Activated CD8-positive, alpha-beta memory T cell treated with anti-CD3 and anti-CD28 coated beads, Interleukin-2, amount 10 ng/mL, durations not matched to agents 7 days and 5 days (primary cell): ENCODE data around the gene TOLLIP. TPM values are rescaled to one million over a fixed set of nuclear protein-coding genes. Genes with fewer than 3 reads are reported as not detected.

Experiments
- ATAC-seq: fragments of 150-1000 bp; cut with Tn5 transposase; one replicate; pipeline ENCODE4 v1.10.0; 2021; ENCODE audit warnings: moderate library complexity
- CTCF ChIA-PET: fragments of 350-600 bp; sonication (Branson Sonifier 250); formaldehyde crosslinking; loops from one replicate; lab custom pipeline; 2021; ENCODE audit warnings: antibody characterized with exemption; lab: Charles Lee
- DNase-seq: peaks from one replicate; pipeline ENCODE4 v3.0.0-alpha.2; 2020
- H3K27ac Mint-ChIP-seq: one replicate; pipeline ENCODE4 v1.8.0; 2021; ENCODE audit warnings: mild to moderate bottlenecking, mixed read lengths
- H3K27me3 Mint-ChIP-seq: one replicate; pipeline ENCODE4 v1.8.0; 2021; ENCODE audit warnings: mixed read lengths
- H3K36me3 Mint-ChIP-seq: one replicate; pipeline ENCODE4 v1.8.0; 2021; ENCODE audit warnings: mild to moderate bottlenecking, mixed read lengths
- H3K4me1 Mint-ChIP-seq: one replicate; pipeline ENCODE4 v1.8.0; 2021; ENCODE audit warnings: mixed read lengths
- H3K4me3 Mint-ChIP-seq: one replicate; pipeline ENCODE4 v1.8.0; 2021; ENCODE audit warnings: mild to moderate bottlenecking, moderate library complexity, mixed read lengths
- H3K9me3 Mint-ChIP-seq: one replicate; pipeline ENCODE4 v1.8.0; 2022; ENCODE audit warnings: low read depth, mixed read lengths
- total RNA-seq, 2 experiments: library from RNA; stranded (reverse); gene quantifications; one replicate each; pipeline ENCODE4 v1.2.3, GENCODE V29; 2021

Gene TOLLIP
- total RNA-seq, 2 experiments from 2014 or later = 33.3 to 35.8 TPM

DNA sequence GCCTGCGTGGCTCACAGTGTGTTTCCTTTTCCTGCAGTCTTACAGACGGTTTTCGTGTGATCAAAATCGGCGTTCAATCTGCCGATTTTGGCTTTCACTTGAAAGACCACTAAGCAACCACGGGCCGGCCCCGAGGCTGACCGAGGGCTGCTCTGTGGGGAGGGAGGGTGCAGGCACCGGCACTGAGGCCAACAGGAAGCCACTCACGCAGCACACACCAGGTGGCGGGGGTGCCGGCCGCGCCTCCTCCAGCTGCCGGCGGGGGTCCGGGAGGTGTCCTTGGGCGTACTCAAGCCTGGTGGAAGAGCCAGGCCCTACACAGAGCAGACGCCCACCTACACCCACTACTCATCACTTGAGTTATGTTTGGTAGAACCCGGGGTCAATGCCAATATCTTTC is 14.3 kb downstream of the TOLLIP start:
- Mint-ChIP-seq H3K36me3 (no peaks in the 10 kb centered on the region), H3K9me3 (no peaks in the 10 kb centered on the region), H3K27ac (no peak overlapping the region), H3K4me1 (no peaks in the 10 kb centered on the region), H3K27me3 (no peaks in the 10 kb centered on the region), H3K4me3 (no peak overlapping the region)
- DNase-seq (no peak), ATAC-seq (no peak)
- CTCF ChIA-PET = no interaction called here

DNA sequence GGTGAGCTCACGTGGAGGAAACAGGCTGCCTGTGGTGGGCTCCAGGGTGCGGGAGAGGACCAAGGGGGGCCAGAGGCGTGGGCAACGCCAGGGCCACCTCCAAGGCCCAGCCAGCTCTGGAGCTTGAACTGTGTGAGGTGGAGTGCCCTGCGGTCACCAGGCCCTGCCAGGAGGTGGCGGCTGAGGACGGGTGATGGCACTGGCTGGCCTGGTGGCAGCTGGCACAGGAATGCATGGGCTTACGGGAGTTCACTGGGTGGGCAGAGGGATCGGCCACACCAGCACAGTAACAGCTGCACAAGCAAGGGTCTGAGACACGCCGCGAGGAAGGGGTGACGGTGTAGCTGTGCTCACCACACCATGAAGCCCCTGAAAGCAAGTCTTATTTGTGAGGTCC is 15.8 kb downstream of the TOLLIP start:
- peak; percentile 39 for ATAC-seq
- CTCF ChIA-PET = interaction anchor here (0.8 to 1.8 kb wide), 3 partner anchors 9 to 281 kb away, joined by 3 to 10 read pairs (median 3); partner anchors contain the start of gene TOLLIP
- Mint-ChIP-seq H3K4me3 (no peak overlapping the region), H3K4me1 (no peaks in the 10 kb centered on the region), H3K9me3 (no peaks in the 10 kb centered on the region), H3K27me3 (no peaks in the 10 kb centered on the region), H3K36me3 (peaks cover 4% of the 10 kb centered on the region), H3K27ac (no peak overlapping the region)
- no peak for DNase-seq

DNA sequence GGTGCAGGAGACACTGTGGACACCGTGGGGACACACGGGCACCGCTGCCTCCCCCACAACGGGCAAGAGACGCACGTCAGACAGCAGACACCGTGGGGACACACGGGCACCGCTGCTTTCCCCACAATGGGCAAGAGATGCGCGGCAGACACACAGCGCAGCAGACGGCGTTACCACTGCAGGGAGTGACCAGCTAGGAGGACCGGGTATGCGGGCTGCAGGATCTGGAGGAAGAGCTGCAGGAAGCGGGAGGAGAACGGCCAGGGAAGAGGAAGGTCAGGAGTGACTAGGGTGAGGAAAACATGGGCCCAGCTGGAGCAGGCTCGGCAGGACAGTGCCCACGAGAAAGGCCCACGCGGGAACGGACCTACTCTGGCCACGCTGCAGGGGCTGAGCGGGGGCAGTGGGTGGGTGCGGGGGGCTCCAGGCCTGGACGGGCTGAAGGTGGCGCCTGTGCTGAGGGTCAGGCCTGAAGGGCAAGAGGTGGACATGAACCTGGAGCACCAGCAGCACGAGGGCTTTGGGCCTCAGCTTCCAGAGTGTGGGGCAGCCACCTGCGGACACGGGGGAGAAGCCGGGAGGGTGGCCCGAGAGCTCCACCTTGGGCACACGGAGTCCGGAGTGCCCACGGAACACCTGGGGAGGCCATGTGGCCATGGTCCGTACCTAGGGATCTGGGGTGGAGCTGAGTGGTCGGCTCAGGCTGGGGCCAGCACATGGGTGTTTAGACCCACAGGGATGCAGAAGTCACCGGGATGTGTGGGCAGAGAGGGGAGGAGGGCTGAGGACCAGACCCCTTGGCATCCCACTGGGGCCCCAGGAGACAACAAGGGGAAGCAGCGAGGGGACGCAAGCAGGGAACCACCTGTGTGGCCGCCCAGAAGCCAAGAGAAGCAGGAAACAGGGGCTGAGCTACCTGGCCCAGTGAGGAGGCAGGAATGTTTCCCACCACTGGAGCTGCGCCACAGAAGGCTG is 16.5 kb downstream of the TOLLIP start:
- H3K4me1 Mint-ChIP-seq = no peaks in the 10 kb centered on the region
- H3K27me3 Mint-ChIP-seq = no peaks in the 10 kb centered on the region
- DNase-seq = no peak
- peaks cover 4% of the 10 kb centered on the region for H3K36me3 Mint-ChIP-seq
- ATAC-seq = no peak
- CTCF ChIA-PET = interaction anchor here (0.8 to 1.8 kb wide), 3 partner anchors 9 to 281 kb away, joined by 3 to 10 read pairs (median 3); partner anchors contain the start of gene TOLLIP
- no peaks in the 10 kb centered on the region for H3K9me3 Mint-ChIP-seq
- H3K4me3 Mint-ChIP-seq = no peak overlapping the region
- H3K27ac Mint-ChIP-seq = no peak overlapping the region

DNA sequence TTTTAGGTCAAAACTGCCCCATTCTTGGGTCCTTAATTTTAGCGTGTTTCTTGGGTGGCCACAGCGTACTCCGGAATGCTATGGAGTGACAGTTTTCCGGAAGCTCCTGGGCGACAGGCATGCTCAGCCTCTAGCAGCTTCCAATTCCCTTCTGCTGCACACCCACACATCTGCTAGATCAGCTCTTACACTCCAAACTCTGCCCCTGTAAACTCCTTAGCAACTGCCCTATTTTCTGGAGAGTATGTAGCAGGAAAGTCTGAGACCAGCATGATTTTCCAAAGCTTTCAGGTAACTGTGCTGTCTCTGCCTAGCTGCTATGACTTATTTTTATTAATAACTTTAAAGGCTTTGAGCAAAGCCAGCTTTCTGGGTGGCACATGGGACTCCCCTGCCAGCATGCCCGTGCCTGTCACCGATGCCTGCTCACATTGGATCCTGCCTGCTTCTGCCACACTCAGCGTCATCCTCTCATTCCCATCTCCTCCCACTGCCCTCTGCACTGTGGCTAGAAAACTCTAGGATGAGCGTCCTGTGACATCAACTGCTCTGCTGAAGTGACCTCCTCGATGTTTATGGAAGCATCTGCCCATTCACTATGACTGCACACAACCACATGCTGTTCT is 17.3 kb downstream of the TOLLIP start:
- Mint-ChIP-seq H3K4me3 (no peak overlapping the region), H3K27me3 (no peaks in the 10 kb centered on the region), H3K27ac (no peak overlapping the region), H3K36me3 (peaks cover 4% of the 10 kb centered on the region), H3K4me1 (no peaks in the 10 kb centered on the region), H3K9me3 (no peaks in the 10 kb centered on the region)
- CTCF ChIA-PET = no interaction called here
- DNase-seq = no peak
- no peak for ATAC-seq

DNA sequence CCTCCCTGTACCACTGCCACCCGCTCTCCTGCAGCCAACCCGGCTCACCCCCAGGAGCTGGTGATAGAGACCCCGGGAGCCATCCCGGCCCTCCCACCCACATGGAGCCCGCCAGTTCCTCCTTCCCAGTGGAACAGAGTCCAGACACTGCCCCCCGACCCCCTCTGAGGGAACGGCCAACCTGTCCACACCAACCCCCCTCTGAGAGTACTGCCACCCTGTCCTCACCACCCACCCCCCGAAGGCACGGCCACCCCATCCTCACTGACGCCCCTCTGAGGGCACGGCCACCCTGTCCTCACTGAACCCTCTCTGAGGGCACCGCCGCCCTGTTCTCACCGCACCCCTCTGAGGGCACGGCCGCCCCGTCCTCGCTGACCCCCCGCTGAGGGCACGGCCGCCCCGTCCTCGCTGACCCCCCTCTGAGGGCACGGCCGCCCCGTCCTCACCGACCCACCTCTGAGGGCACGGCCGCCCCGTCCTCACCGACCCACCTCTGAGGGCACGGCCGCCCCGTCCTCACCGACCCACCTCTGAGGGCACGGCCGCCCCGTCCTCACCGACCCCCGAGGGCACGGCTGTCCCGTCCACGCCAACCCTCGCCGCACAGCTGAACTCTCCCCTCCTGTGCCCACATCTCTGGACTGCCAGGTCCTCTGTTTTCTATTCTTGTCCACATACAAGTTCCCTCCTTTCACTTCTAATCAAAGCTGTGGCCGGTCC is 18.0 kb downstream of the TOLLIP start:
- CTCF ChIA-PET = no interaction called here
- Mint-ChIP-seq H3K27ac (no peak overlapping the region), H3K4me3 (no peak overlapping the region), H3K36me3 (peaks cover 4% of the 10 kb centered on the region), H3K9me3 (no peaks in the 10 kb centered on the region), H3K27me3 (no peaks in the 10 kb centered on the region), H3K4me1 (no peaks in the 10 kb centered on the region)
- ATAC-seq (no peak), DNase-seq (no peak)

DNA sequence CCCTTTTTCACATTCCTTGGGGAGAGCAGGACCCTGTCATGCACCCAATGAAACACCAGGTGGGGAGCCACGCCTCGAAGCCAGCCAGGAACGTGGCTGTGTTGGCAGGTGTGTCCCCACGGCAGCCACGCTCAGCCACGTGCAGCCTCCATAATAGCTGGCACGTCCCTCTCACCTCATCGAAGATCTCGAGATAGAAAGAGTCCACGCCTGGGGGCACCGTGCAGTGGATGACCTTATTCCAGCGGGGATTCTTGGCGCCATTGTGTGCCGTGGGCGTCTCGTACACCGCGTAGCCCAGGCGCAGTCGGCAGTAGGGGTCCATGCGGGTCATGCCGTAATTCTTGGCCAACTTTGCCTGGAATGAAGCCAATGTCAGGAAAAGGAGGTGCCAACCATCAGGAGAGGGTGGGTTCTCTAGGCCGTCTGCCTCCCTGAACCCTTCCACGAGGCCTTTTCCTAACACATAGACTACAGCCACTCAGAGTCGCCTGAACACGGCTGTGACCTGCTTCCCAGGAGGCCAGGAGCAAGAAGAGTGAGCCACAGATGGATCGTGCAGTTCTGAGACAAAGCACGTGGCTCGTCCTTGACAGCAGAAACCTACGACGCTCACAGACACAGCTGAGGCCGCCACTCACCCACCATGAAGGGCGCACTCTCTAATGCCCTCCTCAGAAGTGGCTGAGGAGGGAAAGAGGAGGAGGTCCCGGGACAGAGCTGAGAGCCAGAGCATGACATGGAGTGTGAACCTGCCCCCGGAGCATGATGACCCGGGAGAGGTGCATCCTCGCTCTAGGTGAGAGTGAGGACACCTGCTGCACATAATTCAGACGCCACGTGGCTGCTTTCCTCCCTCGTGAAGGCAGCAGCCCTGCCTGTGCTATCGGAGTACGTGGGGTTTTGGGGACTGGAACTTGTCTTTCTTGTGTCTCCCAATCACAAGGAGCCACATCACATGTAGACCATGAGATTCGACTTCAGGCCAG is 19.1 kb downstream of the TOLLIP start:
- Mint-ChIP-seq H3K27me3 (no peaks in the 10 kb centered on the region), H3K9me3 (no peaks in the 10 kb centered on the region), H3K4me1 (no peaks in the 10 kb centered on the region), H3K27ac (no peak overlapping the region), H3K36me3 (peaks cover 4% of the 10 kb centered on the region), H3K4me3 (no peak overlapping the region)
- DNase-seq = no peak
- CTCF ChIA-PET = no interaction called here
- ATAC-seq = no peak

DNA sequence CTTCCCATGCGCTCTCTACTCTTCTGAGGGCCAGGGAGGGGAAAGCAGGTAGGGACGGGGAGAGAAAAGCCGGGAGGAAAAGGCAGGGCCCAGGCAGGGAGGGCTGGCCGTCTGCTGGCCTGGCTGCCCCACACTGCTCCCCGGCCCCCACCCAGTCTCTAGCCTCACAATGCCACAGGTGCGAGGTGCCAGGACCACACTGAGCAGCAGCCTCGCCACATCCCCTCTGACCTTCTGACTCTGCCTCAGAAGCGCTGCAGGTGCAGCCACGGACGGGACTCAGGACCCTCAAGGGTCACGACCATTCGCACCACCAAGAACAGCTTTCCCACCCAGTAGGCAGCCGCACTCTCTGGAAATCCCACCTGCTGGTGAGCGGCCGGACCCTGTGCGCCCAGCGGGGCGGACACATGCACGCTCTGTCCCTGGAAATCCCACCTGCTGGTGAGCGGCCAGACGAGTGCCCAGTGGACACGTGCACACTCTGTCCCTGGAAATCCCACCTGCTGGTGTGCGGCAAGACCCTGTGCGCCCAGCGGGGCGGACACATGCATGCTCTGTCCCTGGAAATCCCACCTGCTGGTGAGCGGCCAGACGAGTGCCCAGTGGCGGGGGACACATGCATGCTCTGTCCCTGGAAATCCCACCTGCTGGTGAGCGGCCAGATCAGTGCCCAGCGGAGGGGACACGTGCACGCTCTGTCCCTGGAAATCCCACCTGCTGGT is 20.1 kb downstream of the TOLLIP start:
- no peak overlapping the region for H3K27ac Mint-ChIP-seq
- no peaks in the 10 kb centered on the region for H3K27me3 Mint-ChIP-seq
- DNase-seq (no peak), ATAC-seq (no peak)
- CTCF ChIA-PET = no interaction called here
- H3K4me3 Mint-ChIP-seq = no peak overlapping the region
- H3K9me3 Mint-ChIP-seq = no peaks in the 10 kb centered on the region
- H3K36me3 Mint-ChIP-seq = peaks cover 4% of the 10 kb centered on the region
- no peaks in the 10 kb centered on the region for H3K4me1 Mint-ChIP-seq

DNA sequence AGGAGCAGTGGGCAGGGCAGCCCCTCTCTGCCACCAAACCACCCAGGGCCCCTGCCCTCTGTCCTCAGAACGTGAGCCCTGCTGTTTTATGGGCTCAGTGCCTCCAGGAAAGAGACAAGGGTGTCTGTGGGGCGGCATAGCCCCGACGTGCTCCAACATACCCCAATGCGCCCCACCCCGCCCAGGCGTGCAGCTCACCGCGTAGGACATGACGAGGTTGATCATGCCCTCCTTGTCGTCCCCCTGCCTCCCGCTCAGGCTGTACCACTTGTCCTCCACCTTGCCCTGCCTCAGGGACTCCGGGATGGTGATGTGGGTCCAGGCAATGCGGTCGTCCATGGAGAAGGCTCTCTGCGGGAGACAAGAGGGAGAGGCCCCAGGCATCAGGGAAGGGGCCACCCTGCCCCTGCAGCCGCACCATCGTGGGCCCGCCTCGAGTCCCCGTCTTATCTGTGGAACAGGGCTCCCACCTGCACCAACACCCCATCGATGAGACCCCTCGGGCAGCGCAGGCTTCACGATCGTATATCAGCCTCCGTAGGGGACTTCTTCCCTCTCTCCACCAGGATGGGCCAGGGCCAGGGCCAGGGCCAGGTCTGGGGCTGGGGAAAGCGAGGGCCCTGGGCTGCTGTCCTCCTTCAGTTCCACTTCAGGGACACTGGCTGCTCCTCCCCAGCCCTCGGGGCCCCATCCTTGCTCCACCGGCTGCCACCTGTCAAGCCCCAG is 20.8 kb downstream of the TOLLIP start:
- H3K27ac Mint-ChIP-seq = no peak overlapping the region
- DNase-seq (no peak), ATAC-seq (no peak)
- no peak overlapping the region for H3K4me3 Mint-ChIP-seq
- CTCF ChIA-PET = no interaction called here
- H3K27me3 Mint-ChIP-seq = no peaks in the 10 kb centered on the region
- H3K9me3 Mint-ChIP-seq = no peaks in the 10 kb centered on the region
- no peaks in the 10 kb centered on the region for H3K4me1 Mint-ChIP-seq
- H3K36me3 Mint-ChIP-seq = peaks cover 4% of the 10 kb centered on the region

DNA sequence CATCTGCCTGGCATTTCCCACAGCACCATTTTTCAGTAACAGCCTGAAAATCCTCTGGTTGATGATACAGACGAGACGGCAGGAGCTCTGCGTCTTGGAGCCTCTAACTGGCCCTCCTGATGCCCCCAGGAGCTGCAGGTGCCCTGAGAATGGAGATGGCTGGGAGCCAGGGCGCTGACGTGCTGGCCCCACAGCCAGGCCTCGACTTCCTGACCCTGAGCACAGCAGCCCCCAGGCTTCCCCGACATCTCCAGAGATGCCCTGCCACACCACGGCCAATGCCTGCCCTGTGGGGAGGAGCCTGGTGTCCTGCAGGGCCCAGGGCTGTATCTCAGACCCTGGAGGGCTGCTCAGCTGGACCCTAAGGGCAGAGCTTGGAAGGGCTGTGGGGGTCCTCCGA is 21.5 kb downstream of the TOLLIP start:
- DNase-seq = no peak
- H3K27me3 Mint-ChIP-seq = no peaks in the 10 kb centered on the region
- no peaks in the 10 kb centered on the region for H3K9me3 Mint-ChIP-seq
- no peaks in the 10 kb centered on the region for H3K4me1 Mint-ChIP-seq
- no peak overlapping the region for H3K27ac Mint-ChIP-seq
- ATAC-seq = no peak
- CTCF ChIA-PET = no interaction called here
- H3K36me3 Mint-ChIP-seq = peaks cover 4% of the 10 kb centered on the region
- H3K4me3 Mint-ChIP-seq = no peak overlapping the region

DNA sequence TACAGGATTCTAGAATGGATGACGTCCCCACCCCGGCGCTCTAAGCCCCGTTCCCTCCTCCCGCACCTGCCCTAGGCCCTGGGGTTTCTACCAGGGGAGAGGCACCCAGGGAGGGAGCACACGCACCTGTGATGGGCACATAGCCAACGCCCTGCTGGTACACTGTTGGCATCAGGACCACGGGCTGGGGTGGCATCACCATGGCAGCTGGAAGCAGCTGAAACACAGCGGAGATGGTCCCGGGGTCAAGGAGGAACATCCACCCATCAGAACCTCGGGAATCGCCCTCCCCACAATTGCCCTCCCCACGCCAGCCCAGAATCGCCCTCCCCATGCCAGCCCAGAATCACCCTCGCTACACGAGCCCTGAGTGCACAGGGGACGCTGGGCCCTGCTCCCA is 23.6 kb downstream of the TOLLIP start:
- ATAC-seq (no peak), DNase-seq (no peak)
- H3K27me3 Mint-ChIP-seq = no peaks in the 10 kb centered on the region
- H3K4me1 Mint-ChIP-seq = no peaks in the 10 kb centered on the region
- no peak overlapping the region for H3K4me3 Mint-ChIP-seq
- no peaks in the 10 kb centered on the region for H3K9me3 Mint-ChIP-seq
- CTCF ChIA-PET = no interaction called here
- no peak overlapping the region for H3K27ac Mint-ChIP-seq
- H3K36me3 Mint-ChIP-seq = peaks cover 4% of the 10 kb centered on the region

DNA sequence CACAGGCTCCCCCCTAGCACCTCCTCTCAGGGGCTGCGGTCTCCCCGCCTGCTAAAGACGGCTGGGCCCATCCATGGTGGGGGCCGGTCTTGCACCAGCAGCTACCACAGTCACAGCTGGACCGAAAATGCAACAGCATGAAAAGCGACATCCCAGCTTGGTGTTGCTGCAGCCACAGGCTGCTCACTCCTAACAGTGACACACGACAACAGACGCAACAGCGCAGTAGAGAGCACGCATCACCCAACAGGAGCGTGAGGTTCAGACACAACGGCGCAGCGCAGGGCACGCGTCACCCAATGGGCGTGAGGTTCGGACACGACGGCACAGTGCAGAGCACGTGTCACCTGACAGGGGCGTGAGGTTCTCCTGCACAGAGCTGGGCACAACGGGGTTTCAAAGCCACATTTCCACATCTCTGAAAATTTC is 24.1 kb downstream of the TOLLIP start:
- no peaks in the 10 kb centered on the region for H3K9me3 Mint-ChIP-seq
- H3K36me3 Mint-ChIP-seq = peaks cover 4% of the 10 kb centered on the region
- H3K4me1 Mint-ChIP-seq = no peaks in the 10 kb centered on the region
- H3K4me3 Mint-ChIP-seq = no peak overlapping the region
- no peak overlapping the region for H3K27ac Mint-ChIP-seq
- H3K27me3 Mint-ChIP-seq = no peaks in the 10 kb centered on the region
- CTCF ChIA-PET = no interaction called here
- DNase-seq = no peak
- ATAC-seq = no peak

DNA sequence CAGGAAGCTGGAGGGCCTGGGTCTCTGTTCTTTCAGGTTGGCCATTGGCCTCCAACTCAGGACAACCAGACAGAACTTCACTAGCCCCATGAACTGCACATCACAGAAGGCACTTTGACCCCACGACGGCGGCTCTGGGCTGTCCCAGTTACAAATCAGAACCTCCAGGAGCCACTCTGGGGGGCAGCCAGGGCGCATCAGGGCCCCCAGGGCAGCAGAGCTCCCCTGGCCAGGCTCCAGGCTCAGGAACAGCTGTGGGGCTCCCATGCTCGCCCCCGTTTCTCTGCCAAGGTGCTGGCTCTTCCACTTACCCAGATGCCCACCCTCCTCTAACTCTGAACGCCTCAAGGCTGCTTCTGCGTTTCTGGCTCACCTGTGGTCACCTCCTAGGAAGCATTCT is 25.5 kb downstream of the TOLLIP start:
- Mint-ChIP-seq H3K4me3 (no peak overlapping the region), H3K9me3 (no peaks in the 10 kb centered on the region), H3K36me3 (no peaks in the 10 kb centered on the region), H3K27me3 (no peaks in the 10 kb centered on the region), H3K4me1 (no peaks in the 10 kb centered on the region), H3K27ac (no peak overlapping the region)
- CTCF ChIA-PET = no interaction called here
- no peak for ATAC-seq
- DNase-seq = no peak
